MM.1S (cell line): ENCODE data around the gene CTDSPL2.
"Not testable (repeated sequence)": the region's sequence is repeated elsewhere in the genome, so short reads cannot be mapped to it uniquely, and the experiment has no call there.

Source experiments
- DNase-seq: peaks from one replicate; pipeline ENCODE4 v3.0.0-alpha.2; 2015
- H2AFZ ChIP-seq: fragments of 300-600 bp; sonication (generic); 2 replicates; pipeline ENCODE4 v1.6.0; 2016; ENCODE audit warnings: antibody characterized with exemption, low read length
- H3F3A ChIP-seq: fragments of 300-600 bp; sonication (generic); 2 replicates; pipeline ENCODE4 v1.6.1; 2016; ENCODE audit warnings: mild to moderate bottlenecking, antibody characterized with exemption, low read length, moderate library complexity, mixed read lengths; ENCODE audit not compliant: insufficient read depth
- H3K27ac ChIP-seq: fragments of 300-600 bp; sonication (generic); 2 replicates; pipeline ENCODE4 v1.5.1; 2016; ENCODE audit warnings: mild to moderate bottlenecking, low read length
- H3K27me3 ChIP-seq: fragments of 300-600 bp; sonication (generic); replicated peaks from 2 replicates; pipeline ENCODE4 v1.6.0; 2016; ENCODE audit warnings: low read length; ENCODE audit not compliant: insufficient read depth
- H3K36me3 ChIP-seq: fragments of 300-600 bp; sonication (generic); replicated peaks from 2 replicates; pipeline ENCODE4 v1.6.1; 2016; ENCODE audit warnings: mild to moderate bottlenecking, low read length, mixed read lengths; ENCODE audit not compliant: insufficient read depth
- H3K4me1 ChIP-seq: fragments of 300-600 bp; sonication (generic); 2 replicates; pipeline ENCODE4 v1.6.1; 2016; ENCODE audit warnings: low read length, mixed read lengths
- H3K4me2 ChIP-seq: fragments of 300-600 bp; sonication (generic); 2 replicates; pipeline ENCODE4 v1.6.0; 2016; ENCODE audit warnings: low read depth, low read length
- H3K4me3 ChIP-seq: fragments of 300-600 bp; sonication (generic); 2 replicates; pipeline ENCODE4 v1.5.1; 2016; ENCODE audit warnings: low read length, mixed read lengths
- H3K79me2 ChIP-seq: fragments of 300-600 bp; sonication (generic); 2 replicates; pipeline ENCODE4 v1.6.1; 2016; ENCODE audit warnings: mixed run types, low read length, mixed read lengths
- H3K9ac ChIP-seq: fragments of 300-600 bp; sonication (generic); 2 replicates; pipeline ENCODE4 v1.6.1; 2016; ENCODE audit warnings: low read length, mixed read lengths
- H3K9me2 ChIP-seq: fragments of 300-600 bp; sonication (generic); replicated peaks from 2 replicates; pipeline ENCODE4 v1.6.1; 2016; ENCODE audit warnings: mild to moderate bottlenecking, low read length, mixed read lengths; ENCODE audit not compliant: insufficient read depth
- H3K9me3 ChIP-seq: fragments of 300-600 bp; sonication (generic); replicated peaks from 2 replicates; pipeline ENCODE4 v1.6.1; 2016; ENCODE audit warnings: mild to moderate bottlenecking, low read length, mixed read lengths; ENCODE audit not compliant: insufficient read depth
- H4K20me1 ChIP-seq: fragments of 300-600 bp; sonication (generic); 2 replicates; pipeline ENCODE4 v1.6.1; 2016; ENCODE audit warnings: mild to moderate bottlenecking, low read length, moderate library complexity, mixed read lengths; ENCODE audit not compliant: insufficient read depth
- EZH2 ChIP-seq: fragments of 300-600 bp; sonication (generic); optimal IDR thresholded peaks from 2 replicates; pipeline ENCODE3; 2017; ENCODE audit warnings: low read depth, mild to moderate bottlenecking, antibody characterized with exemption, low read length, mixed read lengths
- EZH2phosphoT487 ChIP-seq: fragments of 300-600 bp; sonication (generic); IDR thresholded peaks from 2 replicates; pipeline ENCODE4 v1.6.1; 2018; ENCODE audit warnings: antibody characterized with exemption, low read length
- TF ChIP-seq, protein P1 (sequence below): fragments of 300-600 bp; sonication (generic); IDR thresholded peaks from 2 replicates; pipeline ENCODE4 v1.5.1; 2016; ENCODE audit warnings: antibody characterized with exemption, low read length, mixed read lengths

CTDSPL2 gene

DNA sequence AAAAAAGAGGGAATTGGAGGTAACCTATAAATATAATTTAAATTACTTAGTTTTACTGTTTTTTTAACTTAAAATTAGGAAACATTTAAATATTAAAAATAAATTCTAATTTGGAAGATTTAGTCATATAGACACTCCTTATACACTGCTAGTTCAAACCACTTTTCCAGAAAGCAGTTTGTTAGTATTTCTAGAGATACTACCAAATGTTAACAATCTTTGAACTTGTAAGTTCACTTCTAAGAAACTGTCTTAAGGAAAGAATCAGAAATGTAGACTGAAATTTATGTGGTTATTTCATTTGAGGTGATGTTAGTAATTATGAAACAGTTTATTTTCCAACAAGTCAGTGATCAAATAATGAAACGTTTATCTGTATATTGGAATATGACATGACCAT, 22.7 kb downstream of the CTDSPL2 start:
- H3K36me3 ChIP-seq: no peaks in the 10 kb centered on the region; the same call in 1 of the 2 replicates
- H3K9me2 ChIP-seq: no peaks in the 10 kb centered on the region
- H3K4me2 ChIP-seq: no peak overlapping the region
- H4K20me1 ChIP-seq: peaks cover 18% of the 10 kb centered on the region
- no peak for TF ChIP-seq EZH2
- TF ChIP-seq EZH2phosphoT487: no peak
- TF ChIP-seq, protein P1, sequence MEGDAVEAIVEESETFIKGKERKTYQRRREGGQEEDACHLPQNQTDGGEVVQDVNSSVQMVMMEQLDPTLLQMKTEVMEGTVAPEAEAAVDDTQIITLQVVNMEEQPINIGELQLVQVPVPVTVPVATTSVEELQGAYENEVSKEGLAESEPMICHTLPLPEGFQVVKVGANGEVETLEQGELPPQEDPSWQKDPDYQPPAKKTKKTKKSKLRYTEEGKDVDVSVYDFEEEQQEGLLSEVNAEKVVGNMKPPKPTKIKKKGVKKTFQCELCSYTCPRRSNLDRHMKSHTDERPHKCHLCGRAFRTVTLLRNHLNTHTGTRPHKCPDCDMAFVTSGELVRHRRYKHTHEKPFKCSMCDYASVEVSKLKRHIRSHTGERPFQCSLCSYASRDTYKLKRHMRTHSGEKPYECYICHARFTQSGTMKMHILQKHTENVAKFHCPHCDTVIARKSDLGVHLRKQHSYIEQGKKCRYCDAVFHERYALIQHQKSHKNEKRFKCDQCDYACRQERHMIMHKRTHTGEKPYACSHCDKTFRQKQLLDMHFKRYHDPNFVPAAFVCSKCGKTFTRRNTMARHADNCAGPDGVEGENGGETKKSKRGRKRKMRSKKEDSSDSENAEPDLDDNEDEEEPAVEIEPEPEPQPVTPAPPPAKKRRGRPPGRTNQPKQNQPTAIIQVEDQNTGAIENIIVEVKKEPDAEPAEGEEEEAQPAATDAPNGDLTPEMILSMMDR: no peak
- no peak overlapping the region for H2AFZ ChIP-seq
- no peaks in the 10 kb centered on the region for H3K9me3 ChIP-seq
- no peak overlapping the region for H3K4me3 ChIP-seq
- no peaks in the 10 kb centered on the region for H3F3A ChIP-seq
- DNase-seq: no peak
- no peak overlapping the region for H3K27ac ChIP-seq
- H3K79me2 ChIP-seq: peaks cover 89% of the 10 kb centered on the region
- no peaks in the 10 kb centered on the region for H3K27me3 ChIP-seq
- no peak overlapping the region for H3K9ac ChIP-seq
- H3K4me1 ChIP-seq: no peaks in the 10 kb centered on the region

- H3F3A ChIP-seq, H3K27me3 ChIP-seq, H3K27ac ChIP-seq, H3K4me3 ChIP-seq, H3K9me3 ChIP-seq, H3K4me2 ChIP-seq, H3K9ac ChIP-seq, H3K9me2 ChIP-seq, H3K4me1 ChIP-seq, DNase-seq, H3K36me3 ChIP-seq, H2AFZ ChIP-seq: not testable (repeated sequence)
- H4K20me1 ChIP-seq: peaks cover 25% of the 10 kb centered on the region; the same call in 1 of the 2 replicates
- H3K79me2 ChIP-seq: peaks cover 81% of the 10 kb centered on the region
Observed at GRCh38 chr15:44453578-44454283, 26.3 kb downstream of the CTDSPL2 start.

GRCh38 chr15:44458429-44458828, 31.0 kb downstream of the CTDSPL2 start:
- Histone ChIP-seq H3F3A (no peaks in the 10 kb centered on the region), H4K20me1 (peaks cover 21% of the 10 kb centered on the region; the same call in 1 of the 2 replicates), H2AFZ (no peak overlapping the region), H3K27ac (no peak overlapping the region), H3K9me2 (no peaks in the 10 kb centered on the region), H3K79me2 (peaks cover 79% of the 10 kb centered on the region), H3K9me3 (no peaks in the 10 kb centered on the region), H3K36me3 (peaks cover 8% of the 10 kb centered on the region; the same call in 1 of the 2 replicates), H3K27me3 (no peaks in the 10 kb centered on the region), H3K4me1 (no peaks in the 10 kb centered on the region), H3K4me3 (no peak overlapping the region), H3K9ac (no peak overlapping the region), H3K4me2 (no peak overlapping the region)
- TF ChIP-seq EZH2 (no peak), EZH2phosphoT487 (no peak)
- TF ChIP-seq, protein P1: no peak
- no peak for DNase-seq

DNA sequence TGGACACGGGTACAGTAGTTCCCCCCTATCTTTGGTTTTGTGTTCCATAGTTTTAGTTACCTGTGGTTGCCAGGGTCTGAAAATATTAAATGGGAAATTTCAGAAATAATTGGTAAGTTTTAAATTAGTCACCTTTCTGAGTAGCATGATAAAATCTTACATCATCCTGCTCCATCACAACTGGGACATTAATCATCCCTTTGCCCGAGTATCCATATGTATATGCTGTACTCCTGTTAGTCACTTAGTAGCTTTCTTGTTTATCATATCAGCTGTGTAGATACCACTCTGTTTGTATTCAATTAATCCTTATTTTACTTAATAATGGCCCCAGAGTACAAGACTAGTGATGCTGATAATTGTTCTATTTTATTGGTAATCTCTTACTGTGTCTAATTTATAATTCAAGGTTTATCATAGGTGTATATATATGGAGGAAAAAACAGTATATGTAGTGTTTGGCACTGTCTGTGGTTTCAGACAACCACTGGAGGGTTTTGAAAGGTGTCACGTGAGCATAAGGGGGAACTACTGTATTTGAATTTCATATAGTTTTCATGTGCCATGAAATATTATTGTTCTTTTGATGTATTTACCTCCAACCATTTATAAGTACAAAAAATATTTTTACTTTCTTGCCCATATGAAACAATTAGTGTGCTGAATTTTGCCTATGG, 41.4 kb downstream of the CTDSPL2 start:
- Histone ChIP-seq H3K9me2 (no peaks in the 10 kb centered on the region), H3K4me2 (no peak overlapping the region), H4K20me1 (peaks cover 9% of the 10 kb centered on the region; the same call in 1 of the 2 replicates), H3K27me3 (no peaks in the 10 kb centered on the region), H3K4me1 (no peaks in the 10 kb centered on the region), H3K9me3 (no peaks in the 10 kb centered on the region), H3K4me3 (no peak overlapping the region), H3K9ac (no peak overlapping the region), H3F3A (no peaks in the 10 kb centered on the region), H3K27ac (no peak overlapping the region), H3K79me2 (peaks cover 91% of the 10 kb centered on the region), H2AFZ (no peak overlapping the region), H3K36me3 (no peaks in the 10 kb centered on the region; the same call in 1 of the 2 replicates)
- TF ChIP-seq, protein P1: no peak
- no peak for TF ChIP-seq EZH2phosphoT487
- TF ChIP-seq EZH2: no peak
- DNase-seq: no peak
